Measurements from ENCODE around the gene RPS6KC1. TPM values are rescaled to one million over a fixed set of nuclear protein-coding genes. Genes with fewer than 3 reads are reported as not detected.
"Not testable (repeated sequence)": the region's sequence is repeated elsewhere in the genome, so short reads cannot be mapped to it uniquely, and the experiment has no call there.

Gene RPS6KC1
- total RNA-seq, 1 donor from 2014 or later, result 19.2 TPM

- DNase-seq (ENCODE audit: extremely low spot score, unreplicated experiment), result no peak
- Mint-ChIP-seq H3K9me3 (no peaks in the 10 kb centered on the region), H3K36me3 (peaks cover 28% of the 10 kb centered on the region), H3K27ac (no peak overlapping the region), H3K4me3 (no peak overlapping the region), H3K4me1 (ENCODE audit: unreplicated experiment) (no peaks in the 10 kb centered on the region), H3K27me3 (no peaks in the 10 kb centered on the region)
- no peak for TF ChIP-seq CTCF (conservative IDR thresholded peaks at IDR 0.05)
Measured at GRCh38 chr1:213148905-213149304, 97.9 kb downstream of the RPS6KC1 start.

GRCh38 chr1:213150090-213150489 is 99.0 kb downstream of the RPS6KC1 start:
- peaks cover 32% of the 10 kb centered on the region for H3K36me3 Mint-ChIP-seq
- H3K4me3 Mint-ChIP-seq; H3K27me3 Mint-ChIP-seq; H3K9me3 Mint-ChIP-seq; DNase-seq (ENCODE audit: extremely low spot score, unreplicated experiment); H3K27ac Mint-ChIP-seq; H3K4me1 Mint-ChIP-seq (ENCODE audit: unreplicated experiment): not testable (repeated sequence)

- Mint-ChIP-seq H3K27ac (no peak overlapping the region), H3K4me3 (no peak overlapping the region), H3K27me3 (no peaks in the 10 kb centered on the region), H3K4me1 (ENCODE audit: unreplicated experiment) (no peaks in the 10 kb centered on the region), H3K9me3 (peaks cover 7% of the 10 kb centered on the region), H3K36me3 (peaks cover 24% of the 10 kb centered on the region)
- DNase-seq (ENCODE audit: extremely low spot score, unreplicated experiment), result no peak
- no peak for TF ChIP-seq CTCF (conservative IDR thresholded peaks at IDR 0.05)
Measured at GRCh38 chr1:213154056-213154685, 103.1 kb downstream of the RPS6KC1 start.

GRCh38 chr1:213159376-213159775 is 108.3 kb downstream of the RPS6KC1 start:
- DNase-seq (ENCODE audit: extremely low spot score, unreplicated experiment), result no peak
- Mint-ChIP-seq H3K27ac (no peak overlapping the region), H3K4me3 (no peak overlapping the region), H3K9me3 (peaks cover 7% of the 10 kb centered on the region), H3K27me3 (no peaks in the 10 kb centered on the region), H3K36me3 (peaks cover 12% of the 10 kb centered on the region), H3K4me1 (ENCODE audit: unreplicated experiment) (no peaks in the 10 kb centered on the region)
- TF ChIP-seq CTCF (conservative IDR thresholded peaks at IDR 0.05), result no peak

GRCh38 chr1:213160442-213160841 is 109.4 kb downstream of the RPS6KC1 start:
- H3K36me3 Mint-ChIP-seq, result peaks cover 12% of the 10 kb centered on the region
- DNase-seq (ENCODE audit: extremely low spot score, unreplicated experiment); H3K4me1 Mint-ChIP-seq (ENCODE audit: unreplicated experiment); H3K9me3 Mint-ChIP-seq; H3K4me3 Mint-ChIP-seq; H3K27me3 Mint-ChIP-seq; H3K27ac Mint-ChIP-seq: not testable (repeated sequence)

GRCh38 chr1:213162338-213162737 is 111.3 kb downstream of the RPS6KC1 start:
- Mint-ChIP-seq H3K27me3 (no peaks in the 10 kb centered on the region), H3K4me3 (no peak overlapping the region), H3K9me3 (no peaks in the 10 kb centered on the region), H3K36me3 (peaks cover 7% of the 10 kb centered on the region), H3K4me1 (ENCODE audit: unreplicated experiment) (no peaks in the 10 kb centered on the region), H3K27ac (no peak overlapping the region)
- TF ChIP-seq CTCF (conservative IDR thresholded peaks at IDR 0.05), result no peak
- no peak for DNase-seq (ENCODE audit: extremely low spot score, unreplicated experiment)

GRCh38 chr1:213162862-213163261 is 111.8 kb downstream of the RPS6KC1 start:
- H3K27me3 Mint-ChIP-seq, result no peaks in the 10 kb centered on the region
- no peak for TF ChIP-seq CTCF (conservative IDR thresholded peaks at IDR 0.05)
- H3K9me3 Mint-ChIP-seq, result no peaks in the 10 kb centered on the region
- no peak overlapping the region for H3K27ac Mint-ChIP-seq
- peaks cover 4% of the 10 kb centered on the region for H3K36me3 Mint-ChIP-seq
- no peak for DNase-seq (ENCODE audit: extremely low spot score, unreplicated experiment)
- no peaks in the 10 kb centered on the region for H3K4me1 Mint-ChIP-seq (ENCODE audit: unreplicated experiment)
- no peak overlapping the region for H3K4me3 Mint-ChIP-seq
